NCI-H187 (cell line): Measurements from ENCODE around the gene USH1G.
"Not testable (repeated sequence)": the region's sequence is repeated elsewhere in the genome, so short reads cannot be mapped to it uniquely, and the experiment has no call there.

Experiments
- DNase-seq, 2 experiments: peaks; one replicate each; lab custom pipeline; 2025; lab: John Stamatoyannopoulos, UW

USH1G gene

DNA sequence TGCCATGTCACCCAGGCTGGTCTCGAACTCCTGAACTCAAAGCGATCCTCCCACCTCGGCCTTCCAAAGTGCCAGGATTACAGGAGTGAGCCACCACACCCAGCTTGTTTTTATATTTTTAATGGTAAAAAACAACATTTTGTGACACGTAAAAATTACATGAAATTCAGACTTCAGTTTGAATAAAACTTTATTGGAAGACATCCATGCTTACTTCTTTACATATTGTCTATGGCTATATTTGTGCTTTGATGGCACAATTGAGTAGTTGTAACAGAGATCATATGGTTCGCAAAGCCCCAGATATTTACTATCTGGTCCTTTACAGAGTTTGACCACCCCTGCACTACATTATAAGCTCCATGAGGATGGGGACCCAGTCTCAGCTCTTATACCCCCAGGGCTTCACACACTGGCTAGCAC lies 48.4 kb downstream of the USH1G start:
- DNase-seq: no peak

DNA sequence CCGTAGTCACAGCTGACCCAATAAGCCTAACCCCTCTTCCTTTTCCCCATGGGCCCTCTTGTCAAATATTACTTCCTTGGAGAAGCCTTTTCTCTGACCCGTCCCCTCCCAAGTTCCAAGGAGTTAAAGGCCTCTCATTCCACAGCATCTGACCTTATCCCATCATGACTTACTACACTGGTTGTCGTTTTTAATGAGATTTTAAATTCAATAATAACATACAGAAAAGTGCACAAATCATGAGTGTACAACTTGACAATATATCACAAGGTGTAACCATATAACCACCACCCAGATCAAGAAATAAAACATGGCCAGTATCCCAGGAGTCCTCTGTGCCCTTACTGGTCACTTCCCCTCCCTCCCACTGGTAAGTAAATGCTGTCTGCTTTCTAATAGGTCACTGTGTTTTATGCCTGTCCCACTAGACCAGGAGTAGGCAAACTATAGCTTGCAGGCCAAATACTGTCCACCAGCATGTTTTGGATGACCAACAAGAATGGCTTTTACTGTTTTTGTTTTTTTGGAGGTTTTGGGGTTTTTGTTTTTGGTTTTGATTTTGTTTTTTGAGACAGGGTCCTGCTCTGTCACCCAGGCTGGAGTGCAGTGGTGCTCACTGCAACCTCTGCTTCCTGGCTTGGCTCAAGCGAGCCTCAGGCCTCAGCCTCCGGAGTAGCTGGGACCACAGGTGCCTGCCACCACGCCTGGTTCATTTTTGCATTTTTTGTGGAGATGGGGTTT lies 49.0 kb downstream of the USH1G start:
- no peak for DNase-seq

GRCh38 chr17:74873037-74873873 lies 49.8 kb downstream of the USH1G start:
- DNase-seq: peak; percentile 98 to 100

DNA sequence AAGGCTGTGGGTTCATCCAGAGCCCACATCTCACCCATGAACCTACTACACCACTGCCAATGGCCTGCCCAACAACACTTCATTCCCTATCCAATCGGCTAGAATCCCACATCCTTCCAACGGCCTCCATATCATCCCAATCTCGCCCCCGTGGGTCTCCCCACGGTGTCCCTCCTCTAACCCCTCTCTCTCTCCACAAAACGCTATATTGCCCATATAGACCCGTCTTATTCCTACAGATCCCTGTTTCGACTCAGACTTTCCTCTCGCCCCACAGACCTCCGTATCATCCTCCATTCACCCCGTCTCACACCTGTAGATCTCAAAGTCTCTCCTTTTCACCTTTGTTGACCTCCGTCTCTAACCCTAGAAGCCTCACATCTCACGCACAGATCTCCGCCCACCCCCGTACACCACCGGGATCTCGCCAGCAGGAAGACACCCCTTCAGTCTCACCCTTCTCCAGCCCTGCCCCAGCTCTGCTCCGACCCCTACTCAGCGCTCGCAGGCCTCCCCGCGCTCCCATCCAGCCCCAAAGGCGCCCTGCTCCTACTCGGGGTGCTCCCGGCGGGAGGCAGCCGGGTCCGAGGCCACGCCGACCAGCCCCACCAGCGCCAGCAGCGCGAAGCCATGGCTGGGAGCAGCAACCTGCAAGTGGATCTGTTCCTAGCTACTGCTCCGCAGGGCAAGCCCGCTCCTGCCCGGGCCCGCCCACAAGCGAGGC lies 50.6 kb downstream of the USH1G start, which contains the start of gene FDXR:
Gene FDXR, minus strand, starts transcription at position 682 of the 724 bp plus-strand sequence. Its CDS starts 50 bp downstream, at position 632.
- no peak for DNase-seq

GRCh38 chr17:74871356-74872076 lies 51.5 kb downstream of the USH1G start:
- DNase-seq: no peak

DNA sequence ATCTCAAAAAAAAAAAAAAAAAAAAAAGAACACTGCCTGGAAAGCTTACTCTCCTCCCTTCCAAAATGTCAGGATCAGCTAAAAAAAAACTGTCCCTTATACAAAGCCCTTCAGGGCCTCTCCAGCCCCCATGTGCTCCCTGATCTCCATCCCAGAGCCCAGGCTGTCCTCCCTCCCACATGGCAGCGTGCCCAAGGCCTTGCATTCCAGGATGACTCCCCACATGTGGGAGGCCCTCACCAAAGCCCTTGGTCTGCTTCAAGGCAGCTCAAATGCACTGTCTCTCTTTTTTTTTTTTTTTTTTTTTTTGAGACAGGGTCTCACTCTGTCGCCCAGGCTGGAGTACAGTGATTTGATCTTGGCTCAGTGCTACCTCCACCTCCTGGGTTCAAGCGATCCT lies 52.5 kb downstream of the USH1G start:
- no peak for DNase-seq

DNA sequence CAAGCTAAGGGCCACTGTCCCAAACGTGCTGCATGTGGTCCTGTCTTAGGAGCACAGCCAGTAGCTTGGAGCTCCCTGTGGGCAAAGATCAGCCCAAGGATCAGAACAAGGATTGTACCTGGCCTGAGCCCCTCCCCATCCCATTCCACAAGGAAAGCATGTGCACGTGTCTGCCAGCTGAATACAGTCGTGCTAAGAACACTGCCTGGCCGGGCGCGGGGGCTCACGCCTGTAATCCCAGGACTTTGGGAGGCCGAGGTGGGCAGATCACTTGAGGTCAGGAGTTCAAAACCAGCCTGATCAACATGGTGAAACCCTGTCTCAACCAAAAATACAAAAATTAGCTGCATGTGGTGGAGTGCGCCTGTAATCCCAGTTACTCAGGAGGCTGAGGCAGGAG lies 53.0 kb downstream of the USH1G start:
- DNase-seq: not testable (repeated sequence)

DNA sequence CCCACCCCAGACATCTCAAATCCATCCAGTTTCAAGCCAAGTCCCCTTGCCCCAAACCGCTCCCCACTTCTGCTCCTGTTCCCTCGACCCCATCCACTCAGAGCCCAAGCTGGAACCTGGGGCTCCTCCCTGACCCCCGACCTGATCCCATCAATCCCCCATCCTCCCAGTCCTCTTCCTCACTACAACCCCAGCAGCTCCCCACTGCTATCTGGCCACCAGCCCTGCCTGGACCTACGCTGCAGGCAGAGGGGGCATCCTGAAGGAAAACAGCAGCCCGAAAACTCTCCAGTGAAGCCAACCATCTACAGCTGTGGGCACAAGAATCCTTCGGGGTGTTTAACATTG lies 54.2 kb downstream of the USH1G start:
- DNase-seq: no peak

- no peak for DNase-seq
Observed at GRCh38 chr17:74868251-74868907, 54.7 kb downstream of the USH1G start.

DNA sequence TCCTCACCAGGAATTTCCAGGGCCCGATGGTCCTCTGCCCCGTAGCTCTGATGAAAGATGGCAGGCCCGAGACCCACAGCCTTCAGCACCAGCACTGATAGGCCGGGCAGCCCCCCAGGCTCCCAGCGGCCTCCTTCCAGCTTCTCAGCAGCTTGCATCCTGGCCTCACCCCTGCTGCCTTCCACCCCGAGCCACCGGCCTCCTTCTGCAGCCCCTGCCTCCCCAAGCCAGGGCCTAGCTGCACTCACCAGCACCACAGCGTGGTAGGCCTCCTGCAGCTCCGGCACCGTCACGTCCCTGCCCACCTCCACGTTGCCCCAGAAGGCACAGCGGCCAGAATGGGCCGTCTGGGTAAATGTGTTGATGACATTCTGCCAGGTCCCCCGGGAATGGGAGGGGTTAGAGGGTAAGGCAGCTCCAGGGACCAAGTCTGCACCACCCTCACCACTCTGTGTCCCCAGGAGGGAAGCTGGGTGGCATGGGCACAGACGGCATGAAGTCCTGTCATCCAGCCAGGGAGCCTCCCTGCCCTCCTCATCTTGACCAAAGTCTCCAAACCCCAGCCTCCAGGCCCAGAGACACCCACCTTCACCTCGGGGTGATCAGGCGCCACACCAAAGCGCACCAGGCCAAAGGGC lies 56.7 kb downstream of the USH1G start:
- DNase-seq: no peak
